Neutrophil (primary cell): ENCODE measurements around the gene TUBA4B.

Experiments
- H3K27ac ChIP-seq: fragments of 200-600 bp; sonication (generic); 2 replicates; pipeline ENCODE4 v1.5.1; 2016; ENCODE audit warnings: mild to moderate bottlenecking, moderate library complexity
- H3K27me3 ChIP-seq: fragments of 200-600 bp; sonication (generic); 2 replicates; pipeline ENCODE4 v1.6.0; 2016; ENCODE audit warnings: mild to moderate bottlenecking
- H3K36me3 ChIP-seq: fragments of 200-600 bp; sonication (generic); 2 replicates; pipeline ENCODE4 v1.5.1; 2017
- H3K4me1 ChIP-seq, 2 experiments: fragments of 200-600 bp in 1 of 2; sonication (generic) in 1 of 2; 1 replicate in 1 of 2; 2 replicates in 1 of 2; pipeline versions ENCODE4 v1.5.1 to v1.6.1; 2013 to 2016; ENCODE audit warnings: low read depth in 1 of 2, low read length in 1 of 2, mild to moderate bottlenecking in 1 of 2, moderate library complexity in 1 of 2; ENCODE audit not compliant: control insufficient read depth in 1 of 2, insufficient read depth in 1 of 2
- H3K4me3 ChIP-seq, 2 experiments: fragments of 200-600 bp in 1 of 2; sonication (generic) in 1 of 2; 1 replicate in 1 of 2; 2 replicates in 1 of 2; pipeline ENCODE4 v1.5.1; 2013 to 2016; ENCODE audit warnings: low read depth in 1 of 2, low read length in 1 of 2, mild to moderate bottlenecking in 1 of 2, moderate library complexity in 1 of 2
- H3K9me3 ChIP-seq: fragments of 200-600 bp; sonication (generic); 2 replicates; pipeline ENCODE4 v1.5.1; 2016
- TF ChIP-seq, protein P1 (sequence below): fragments of 200-600 bp; sonication (generic); IDR thresholded peaks from 2 replicates; pipeline ENCODE4 v1.5.1; 2016; ENCODE audit warnings: antibody characterized with exemption

The TUBA4B gene

DNA sequence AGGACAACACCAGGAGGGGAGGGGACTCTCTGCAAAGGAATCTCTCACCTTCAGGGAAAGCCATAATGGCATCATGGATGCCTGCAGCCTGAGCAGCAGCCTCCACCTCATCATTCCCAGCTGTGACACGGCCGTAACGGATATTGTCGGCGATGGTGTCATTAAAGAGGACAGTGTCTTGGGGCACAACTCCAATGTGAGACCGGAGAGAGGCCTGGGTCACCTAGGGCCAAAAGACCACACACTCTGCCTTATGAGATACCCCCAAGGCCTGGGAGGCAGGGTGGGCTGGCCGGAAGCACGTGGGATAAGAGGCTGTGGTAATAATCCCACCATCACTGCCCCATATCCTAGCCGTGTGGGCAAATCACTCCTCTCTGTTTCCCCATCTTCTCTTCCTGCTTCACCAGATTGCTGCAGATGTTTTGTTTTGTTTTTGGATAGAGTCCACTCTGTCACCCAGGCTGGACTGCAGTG, 42.1 kb upstream of the TUBA4B start:
- no peak overlapping the region for H3K4me3 ChIP-seq
- TF ChIP-seq, protein P1, sequence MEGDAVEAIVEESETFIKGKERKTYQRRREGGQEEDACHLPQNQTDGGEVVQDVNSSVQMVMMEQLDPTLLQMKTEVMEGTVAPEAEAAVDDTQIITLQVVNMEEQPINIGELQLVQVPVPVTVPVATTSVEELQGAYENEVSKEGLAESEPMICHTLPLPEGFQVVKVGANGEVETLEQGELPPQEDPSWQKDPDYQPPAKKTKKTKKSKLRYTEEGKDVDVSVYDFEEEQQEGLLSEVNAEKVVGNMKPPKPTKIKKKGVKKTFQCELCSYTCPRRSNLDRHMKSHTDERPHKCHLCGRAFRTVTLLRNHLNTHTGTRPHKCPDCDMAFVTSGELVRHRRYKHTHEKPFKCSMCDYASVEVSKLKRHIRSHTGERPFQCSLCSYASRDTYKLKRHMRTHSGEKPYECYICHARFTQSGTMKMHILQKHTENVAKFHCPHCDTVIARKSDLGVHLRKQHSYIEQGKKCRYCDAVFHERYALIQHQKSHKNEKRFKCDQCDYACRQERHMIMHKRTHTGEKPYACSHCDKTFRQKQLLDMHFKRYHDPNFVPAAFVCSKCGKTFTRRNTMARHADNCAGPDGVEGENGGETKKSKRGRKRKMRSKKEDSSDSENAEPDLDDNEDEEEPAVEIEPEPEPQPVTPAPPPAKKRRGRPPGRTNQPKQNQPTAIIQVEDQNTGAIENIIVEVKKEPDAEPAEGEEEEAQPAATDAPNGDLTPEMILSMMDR, result no peak
- H3K9me3 ChIP-seq, result no peaks in the 10 kb centered on the region
- H3K27ac ChIP-seq, result peak overlapping the region; percentile 13
- peaks cover 6% of the 10 kb centered on the region for H3K27me3 ChIP-seq
- H3K36me3 ChIP-seq, result peaks cover 50% of the 10 kb centered on the region
- peaks cover 51 to 61% of the 10 kb centered on the region in 2 experiments for H3K4me1 ChIP-seq

DNA sequence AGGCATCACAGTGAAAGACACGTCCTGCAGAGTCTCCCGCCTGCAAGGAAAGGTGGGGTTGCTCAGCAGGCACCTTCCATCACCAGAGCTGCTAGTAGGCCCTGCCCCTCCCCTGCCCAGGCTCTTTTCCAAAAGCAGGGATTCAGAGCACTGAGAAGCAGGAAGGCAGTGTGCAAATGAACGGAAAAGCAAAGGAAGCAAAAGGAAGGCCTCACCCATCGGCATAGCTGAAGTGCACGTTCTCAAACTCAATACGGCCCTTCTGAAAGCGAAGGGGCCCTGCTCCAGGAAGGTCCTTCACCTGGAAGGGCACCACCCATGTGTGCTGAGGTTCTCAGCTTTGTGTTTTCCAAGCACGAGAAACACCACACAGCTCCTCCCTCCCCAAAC, 40.0 kb upstream of the TUBA4B start:
- peaks cover 45 to 54% of the 10 kb centered on the region in 2 experiments for H3K4me1 ChIP-seq
- H3K4me3 ChIP-seq, result no peak overlapping the region
- H3K9me3 ChIP-seq, result no peaks in the 10 kb centered on the region
- H3K27ac ChIP-seq, result no peak overlapping the region
- peaks cover 15% of the 10 kb centered on the region for H3K27me3 ChIP-seq
- H3K36me3 ChIP-seq, result peaks cover 45% of the 10 kb centered on the region
- TF ChIP-seq, protein P1, result no peak

DNA sequence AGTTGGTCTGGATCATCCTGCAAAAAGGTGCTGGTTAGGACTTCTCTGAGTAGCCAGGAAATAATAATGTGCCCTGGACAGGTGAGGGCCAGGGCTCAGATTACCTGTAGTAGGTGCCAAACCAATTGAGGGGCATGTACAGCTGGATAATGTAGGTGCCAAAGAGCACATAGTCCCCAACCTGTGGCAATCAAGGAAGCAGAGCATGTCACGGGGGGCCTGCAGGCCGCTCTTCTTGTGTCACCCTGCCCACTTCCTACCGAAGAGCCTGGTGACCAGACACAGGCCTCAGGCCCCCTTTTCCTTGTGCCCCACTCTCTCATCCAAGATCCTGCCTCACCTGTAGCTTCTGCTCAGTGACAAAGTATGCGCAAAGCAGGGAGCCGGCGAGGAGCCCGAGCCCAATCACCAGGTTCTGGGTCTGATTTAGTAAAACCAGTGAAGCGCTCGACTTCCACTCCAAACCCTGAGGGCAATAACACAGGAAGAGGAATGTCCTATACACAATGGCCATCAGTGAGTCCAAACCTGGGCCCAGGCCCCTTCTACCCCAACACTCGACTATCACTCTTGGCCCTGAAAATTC, 39.5 kb upstream of the TUBA4B start:
- H3K9me3 ChIP-seq, result no peaks in the 10 kb centered on the region
- peaks cover 45 to 54% of the 10 kb centered on the region in 2 experiments for H3K4me1 ChIP-seq
- H3K4me3 ChIP-seq, result no peak overlapping the region
- no peak overlapping the region for H3K27ac ChIP-seq
- H3K27me3 ChIP-seq, result peaks cover 15% of the 10 kb centered on the region
- TF ChIP-seq, protein P1, result no peak
- H3K36me3 ChIP-seq, result peaks cover 39% of the 10 kb centered on the region

DNA sequence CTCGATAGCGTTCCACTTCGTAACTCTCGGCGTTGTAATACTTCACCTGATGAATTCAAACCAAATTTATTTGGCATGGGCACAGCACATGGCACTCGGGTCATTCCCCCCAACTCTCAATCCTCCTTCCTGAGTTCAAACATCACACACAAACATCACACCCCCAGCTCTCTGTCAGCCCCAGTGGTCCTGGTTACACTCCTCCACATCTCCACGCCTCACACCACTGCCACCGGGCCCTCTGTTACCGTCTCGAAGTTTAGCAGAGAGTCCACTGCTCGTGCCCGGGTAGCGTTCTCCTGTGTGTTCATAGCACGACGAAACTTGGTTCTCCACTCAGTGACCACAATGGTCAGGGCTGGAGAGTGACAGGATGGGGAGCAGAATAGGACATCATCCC, 38.9 kb upstream of the TUBA4B start:
- Histone ChIP-seq H3K27me3 (peaks cover 15% of the 10 kb centered on the region), H3K27ac (no peak overlapping the region), H3K4me3 (no peak overlapping the region), H3K9me3 (no peaks in the 10 kb centered on the region), H3K4me1 (peaks cover 45 to 54% of the 10 kb centered on the region in 2 experiments), H3K36me3 (peaks cover 38% of the 10 kb centered on the region)
- TF ChIP-seq, protein P1, result no peak

DNA sequence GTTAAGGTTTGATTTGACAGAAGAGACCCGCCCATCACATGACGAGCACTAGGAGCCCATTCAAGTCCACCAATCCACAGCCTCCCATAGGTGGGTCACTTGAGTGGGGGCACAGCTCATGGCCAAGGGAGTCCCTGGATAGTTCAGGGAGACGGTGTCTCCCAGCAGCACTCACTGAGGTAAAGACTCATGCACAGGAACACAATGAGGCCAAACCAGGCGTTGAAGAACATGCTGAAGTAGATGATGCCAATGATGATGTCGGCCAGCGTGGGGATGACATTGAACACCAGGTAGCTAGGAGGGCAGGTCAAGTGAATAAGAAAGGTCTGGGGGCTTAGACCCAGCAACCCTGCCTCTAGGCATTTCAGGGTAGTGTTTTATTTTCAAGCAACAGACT, 38.3 kb upstream of the TUBA4B start:
- peaks cover 39% of the 10 kb centered on the region for H3K36me3 ChIP-seq
- no peak overlapping the region for H3K4me3 ChIP-seq
- H3K27me3 ChIP-seq, result peaks cover 21% of the 10 kb centered on the region
- H3K9me3 ChIP-seq, result no peaks in the 10 kb centered on the region
- peaks cover 45 to 54% of the 10 kb centered on the region in 2 experiments for H3K4me1 ChIP-seq
- no peak overlapping the region for H3K27ac ChIP-seq
- TF ChIP-seq, protein P1, result no peak
